GM03348 (cell line): Measurements from ENCODE around the gene GPC6.
A peak's percentile ranks its signal among the peaks of the same experiment; 100 is the strongest.
"Not testable (repeated sequence)": the region's sequence is repeated elsewhere in the genome, so short reads cannot be mapped to it uniquely, and the experiment has no call there.

Experiments
- DNase-seq: peaks from one replicate; pipeline ENCODE4 v3.0.0; 2012; ENCODE audit warnings: low spot score

The GPC6 gene

GRCh38 chr13:94325650-94326049 lies 1099.0 kb downstream of the GPC6 start:
- DNase-seq: no peak

- no peak for DNase-seq
Measured at GRCh38 chr13:94327318-94327717, 1100.7 kb downstream of the GPC6 start.

- DNase-seq: no peak
Measured at GRCh38 chr13:94328381-94329041, 1101.9 kb downstream of the GPC6 start.

GRCh38 chr13:94329277-94329676 lies 1102.7 kb downstream of the GPC6 start:
- DNase-seq: no peak

- peak; percentile 77 for DNase-seq
Measured at GRCh38 chr13:94329754-94330551, 1103.3 kb downstream of the GPC6 start.

GRCh38 chr13:94330552-94331071 lies 1104.0 kb downstream of the GPC6 start:
- no peak for DNase-seq

GRCh38 chr13:94331281-94331680 lies 1104.7 kb downstream of the GPC6 start:
- DNase-seq: no peak

GRCh38 chr13:94332359-94333096 lies 1105.9 kb downstream of the GPC6 start:
- DNase-seq: no peak

GRCh38 chr13:94333131-94333820 lies 1106.7 kb downstream of the GPC6 start:
- no peak for DNase-seq

- no peak for DNase-seq
Measured at GRCh38 chr13:94335761-94336526, 1109.3 kb downstream of the GPC6 start.

GRCh38 chr13:94339116-94339687 lies 1112.6 kb downstream of the GPC6 start:
- no peak for DNase-seq

- no peak for DNase-seq
Measured at GRCh38 chr13:94342436-94343242, 1116.0 kb downstream of the GPC6 start.

- no peak for DNase-seq
Measured at GRCh38 chr13:94343243-94343585, 1116.6 kb downstream of the GPC6 start.

GRCh38 chr13:94343687-94344086 lies 1117.1 kb downstream of the GPC6 start:
- DNase-seq: not testable (repeated sequence)

- no peak for DNase-seq
Measured at GRCh38 chr13:94344126-94344818, 1117.7 kb downstream of the GPC6 start.

GRCh38 chr13:94345374-94346195 lies 1119.0 kb downstream of the GPC6 start:
- DNase-seq: peak; percentile 38

- no peak for DNase-seq
Measured at GRCh38 chr13:94346261-94347019, 1119.8 kb downstream of the GPC6 start.
